CD4-positive, alpha-beta T cell treated with Interleukin-17A for 1 hour (primary cell): ENCODE measurements around the gene KATNB1.
A peak's percentile ranks its signal among the peaks of the same experiment; 100 is the strongest.

ENCODE experiments used
- DNase-seq: peaks from one replicate; pipeline ENCODE4 v3.0.0-alpha.2; 2020

Gene KATNB1

GRCh38 chr16:57747091-57747490, 11.5 kb downstream of the KATNB1 start:
- no peak for DNase-seq

GRCh38 chr16:57747496-57747895, 11.9 kb downstream of the KATNB1 start:
- DNase-seq, result no peak

GRCh38 chr16:57747996-57748395, 12.4 kb downstream of the KATNB1 start:
- DNase-seq, result no peak

- no peak for DNase-seq
These were observed 13.0 kb downstream of the KATNB1 start for GRCh38 chr16:57748596-57748995.

GRCh38 chr16:57749101-57749692, 13.6 kb downstream of the KATNB1 start:
- no peak for DNase-seq

- no peak for DNase-seq
These were observed 14.4 kb downstream of the KATNB1 start for GRCh38 chr16:57749856-57750452.

GRCh38 chr16:57750796-57751538, 15.4 kb downstream of the KATNB1 start:
- no peak for DNase-seq

- DNase-seq, result no peak
These were observed 16.1 kb downstream of the KATNB1 start for GRCh38 chr16:57751539-57752202.

- DNase-seq, result no peak
These were observed 16.6 kb downstream of the KATNB1 start for GRCh38 chr16:57752203-57752580.

- DNase-seq, result no peak
These were observed 17.2 kb downstream of the KATNB1 start for GRCh38 chr16:57752581-57753447.

GRCh38 chr16:57753448-57754353, 18.1 kb downstream of the KATNB1 start:
- no peak for DNase-seq

- no peak for DNase-seq
These were observed 18.9 kb downstream of the KATNB1 start for GRCh38 chr16:57754354-57755060.

- no peak for DNase-seq
These were observed 19.6 kb downstream of the KATNB1 start for GRCh38 chr16:57755061-57755684.

- DNase-seq, result no peak
These were observed 20.3 kb downstream of the KATNB1 start for GRCh38 chr16:57755726-57756423.

- no peak for DNase-seq
These were observed 21.1 kb downstream of the KATNB1 start for GRCh38 chr16:57756424-57757325.

GRCh38 chr16:57757326-57757786, 21.8 kb downstream of the KATNB1 start:
- peak; percentile 89 for DNase-seq

- DNase-seq, result no peak
These were observed 22.3 kb downstream of the KATNB1 start for GRCh38 chr16:57757883-57758282.

GRCh38 chr16:57758331-57759117, 23.0 kb downstream of the KATNB1 start:
- DNase-seq, result no peak
